ENCODE results near the gene TBX15. TPM values are rescaled to one million over a fixed set of nuclear protein-coding genes. Genes with fewer than 3 reads are reported as not detected.

Gene TBX15
- total RNA-seq, 1 donor from 2014 or later: not detected

GRCh38 chr1:119005724-119006405 is 17.7 kb upstream of the TBX15 start:
- H3K9me3 Mint-ChIP-seq (ENCODE audit: low read depth): no peaks in the 10 kb centered on the region
- H3K27ac Mint-ChIP-seq: no peak overlapping the region
- H3K36me3 Mint-ChIP-seq (ENCODE audit: insufficient read depth): no peaks in the 10 kb centered on the region
- TF ChIP-seq, protein P1, sequence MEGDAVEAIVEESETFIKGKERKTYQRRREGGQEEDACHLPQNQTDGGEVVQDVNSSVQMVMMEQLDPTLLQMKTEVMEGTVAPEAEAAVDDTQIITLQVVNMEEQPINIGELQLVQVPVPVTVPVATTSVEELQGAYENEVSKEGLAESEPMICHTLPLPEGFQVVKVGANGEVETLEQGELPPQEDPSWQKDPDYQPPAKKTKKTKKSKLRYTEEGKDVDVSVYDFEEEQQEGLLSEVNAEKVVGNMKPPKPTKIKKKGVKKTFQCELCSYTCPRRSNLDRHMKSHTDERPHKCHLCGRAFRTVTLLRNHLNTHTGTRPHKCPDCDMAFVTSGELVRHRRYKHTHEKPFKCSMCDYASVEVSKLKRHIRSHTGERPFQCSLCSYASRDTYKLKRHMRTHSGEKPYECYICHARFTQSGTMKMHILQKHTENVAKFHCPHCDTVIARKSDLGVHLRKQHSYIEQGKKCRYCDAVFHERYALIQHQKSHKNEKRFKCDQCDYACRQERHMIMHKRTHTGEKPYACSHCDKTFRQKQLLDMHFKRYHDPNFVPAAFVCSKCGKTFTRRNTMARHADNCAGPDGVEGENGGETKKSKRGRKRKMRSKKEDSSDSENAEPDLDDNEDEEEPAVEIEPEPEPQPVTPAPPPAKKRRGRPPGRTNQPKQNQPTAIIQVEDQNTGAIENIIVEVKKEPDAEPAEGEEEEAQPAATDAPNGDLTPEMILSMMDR (IDR thresholded peaks at IDR 0.05; ENCODE audit: unreplicated experiment): no peak
- no peak overlapping the region for H3K4me3 Mint-ChIP-seq (ENCODE audit: low read depth)
- H3K4me1 Mint-ChIP-seq (ENCODE audit: low read depth): peaks cover 4% of the 10 kb centered on the region
- H3K27me3 Mint-ChIP-seq: peaks cover 96% of the 10 kb centered on the region
- no peak for DNase-seq (ENCODE audit: low spot score, unreplicated experiment)

DNA sequence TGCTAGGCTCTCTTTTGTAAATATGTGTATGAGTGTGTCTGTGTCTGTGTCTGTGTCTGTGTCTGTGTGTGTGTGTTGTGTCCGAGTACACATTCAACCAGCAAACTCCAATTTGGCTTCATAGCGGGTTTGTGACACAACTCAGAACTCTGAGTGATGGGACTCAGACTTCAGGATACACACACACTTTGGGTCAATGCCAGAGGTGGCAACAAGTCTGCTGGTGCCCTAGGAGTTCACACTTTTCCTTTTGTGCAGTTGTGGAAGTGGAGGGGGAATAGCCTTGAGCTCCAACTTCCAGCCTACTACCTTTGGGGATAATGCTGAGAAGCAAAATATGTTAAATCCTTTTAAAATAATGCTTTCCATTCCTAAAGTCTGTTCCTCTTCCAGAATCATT is 16.6 kb upstream of the TBX15 start:
- Mint-ChIP-seq H3K27ac (no peak overlapping the region), H3K27me3 (peaks cover 96% of the 10 kb centered on the region), H3K36me3 (ENCODE audit: insufficient read depth) (no peaks in the 10 kb centered on the region), H3K9me3 (ENCODE audit: low read depth) (no peaks in the 10 kb centered on the region), H3K4me3 (ENCODE audit: low read depth) (no peak overlapping the region), H3K4me1 (ENCODE audit: low read depth) (peaks cover 6% of the 10 kb centered on the region)
- TF ChIP-seq, protein P1 (IDR thresholded peaks at IDR 0.05; ENCODE audit: unreplicated experiment): no peak
- DNase-seq (ENCODE audit: low spot score, unreplicated experiment): no peak

DNA sequence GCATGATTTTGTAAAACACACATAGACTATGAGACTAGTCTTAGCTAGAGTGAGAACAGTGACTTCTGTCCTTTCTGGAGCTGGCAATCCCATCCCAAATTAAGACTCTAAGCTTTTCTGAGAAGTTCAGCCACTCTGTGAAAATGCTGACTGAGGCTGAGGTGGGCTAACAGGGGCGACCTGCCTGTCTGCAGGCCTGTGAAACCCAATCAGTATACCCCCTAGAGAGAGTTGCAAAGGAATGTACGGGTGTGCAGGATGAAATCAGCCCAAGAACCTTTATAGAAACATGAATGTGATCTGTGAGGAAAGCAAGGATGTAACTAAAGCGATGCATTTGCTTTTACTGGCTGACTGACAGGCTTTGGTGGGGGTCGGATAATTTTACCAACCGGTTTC is 16.0 kb upstream of the TBX15 start:
- H3K27ac Mint-ChIP-seq: no peak overlapping the region
- H3K4me3 Mint-ChIP-seq (ENCODE audit: low read depth): no peak overlapping the region
- DNase-seq (ENCODE audit: low spot score, unreplicated experiment): no peak
- H3K4me1 Mint-ChIP-seq (ENCODE audit: low read depth): peaks cover 8% of the 10 kb centered on the region
- TF ChIP-seq, protein P1 (IDR thresholded peaks at IDR 0.05; ENCODE audit: unreplicated experiment): no peak
- no peaks in the 10 kb centered on the region for H3K9me3 Mint-ChIP-seq (ENCODE audit: low read depth)
- H3K36me3 Mint-ChIP-seq (ENCODE audit: insufficient read depth): no peaks in the 10 kb centered on the region
- peaks cover 96% of the 10 kb centered on the region for H3K27me3 Mint-ChIP-seq

DNA sequence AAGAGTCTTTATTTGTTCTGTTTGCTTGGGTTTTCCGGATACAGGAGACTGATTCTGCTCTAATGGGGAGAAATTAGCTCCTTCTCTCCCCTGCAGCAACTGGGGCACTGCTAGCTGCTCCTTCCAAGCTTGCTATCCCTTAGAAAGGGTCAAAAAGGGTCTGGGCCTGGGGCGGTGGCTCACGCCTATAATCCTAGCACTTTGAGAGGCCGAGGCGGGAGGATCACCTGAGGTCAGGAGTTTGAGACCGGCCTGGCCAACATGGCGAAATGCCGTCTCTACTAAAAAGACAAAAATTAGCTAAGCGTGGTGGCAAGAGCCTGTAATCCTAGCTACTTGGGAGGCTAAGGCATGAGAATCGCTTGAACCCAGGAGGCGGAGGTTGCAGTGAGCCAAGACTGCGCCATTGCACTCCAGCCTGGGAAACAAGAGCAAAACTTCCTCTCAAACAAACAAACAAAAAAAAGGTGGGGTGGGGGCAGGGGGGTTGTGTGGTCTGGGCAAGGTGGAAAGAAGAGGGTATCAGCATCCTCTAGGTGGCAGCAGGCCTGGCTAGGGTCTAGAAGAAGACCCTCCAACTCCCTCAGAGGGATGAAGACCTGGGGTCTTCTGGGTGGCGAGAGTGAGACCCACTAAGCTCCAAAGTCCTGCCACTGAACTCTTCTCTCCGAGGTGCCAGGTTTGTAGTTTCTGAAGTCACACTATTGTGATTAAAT is 15.4 kb upstream of the TBX15 start:
- Mint-ChIP-seq H3K4me1 (ENCODE audit: low read depth) (peaks cover 8% of the 10 kb centered on the region), H3K27me3 (peaks cover 96% of the 10 kb centered on the region), H3K27ac (no peak overlapping the region), H3K9me3 (ENCODE audit: low read depth) (no peaks in the 10 kb centered on the region), H3K4me3 (ENCODE audit: low read depth) (no peak overlapping the region), H3K36me3 (ENCODE audit: insufficient read depth) (no peaks in the 10 kb centered on the region)
- TF ChIP-seq, protein P1 (IDR thresholded peaks at IDR 0.05; ENCODE audit: unreplicated experiment): no peak
- no peak for DNase-seq (ENCODE audit: low spot score, unreplicated experiment)

GRCh38 chr1:119002028-119002686 is 14.0 kb upstream of the TBX15 start:
- H3K4me1 Mint-ChIP-seq (ENCODE audit: low read depth): peaks cover 6% of the 10 kb centered on the region
- TF ChIP-seq, protein P1 (IDR thresholded peaks at IDR 0.05; ENCODE audit: unreplicated experiment): no peak
- no peaks in the 10 kb centered on the region for H3K9me3 Mint-ChIP-seq (ENCODE audit: low read depth)
- H3K36me3 Mint-ChIP-seq (ENCODE audit: insufficient read depth): no peaks in the 10 kb centered on the region
- H3K27me3 Mint-ChIP-seq: peaks cover 98% of the 10 kb centered on the region
- no peak overlapping the region for H3K27ac Mint-ChIP-seq
- no peak overlapping the region for H3K4me3 Mint-ChIP-seq (ENCODE audit: low read depth)
- no peak for DNase-seq (ENCODE audit: low spot score, unreplicated experiment)
